ENCODE results near the gene ANKRD2.
"Not testable (repeated sequence)": the region's sequence is repeated elsewhere in the genome, so short reads cannot be mapped to it uniquely, and the experiment has no call there.

DNA sequence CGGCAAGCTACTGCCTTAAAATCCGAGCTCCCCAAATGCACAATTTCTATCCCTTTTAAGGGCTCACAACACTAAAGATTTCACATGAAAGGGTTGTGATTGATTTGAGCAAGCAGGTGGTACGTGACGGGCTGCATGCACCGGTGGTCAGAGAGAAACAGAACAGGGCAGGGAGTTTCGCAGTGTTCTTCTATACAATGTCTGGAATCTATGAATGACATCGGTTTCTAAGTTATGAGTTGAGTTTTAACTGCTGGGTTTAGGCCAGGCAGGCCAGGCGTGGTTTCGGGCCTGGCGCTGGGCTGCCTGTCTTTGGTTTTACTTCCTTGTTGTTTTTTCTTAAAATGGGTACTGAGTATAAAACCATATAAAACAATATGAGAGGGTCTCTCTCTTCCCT, 17.0 kb upstream of the ANKRD2 start:
- not testable (repeated sequence) for TF ChIP-seq SUZ12 (IDR thresholded peaks at IDR 0.05); FOXK2 (IDR thresholded peaks at IDR 0.05); BHLHE40 (IDR thresholded peaks at IDR 0.05; ENCODE audit: borderline replicate concordance); L3MBTL2 (conservative IDR thresholded peaks at IDR 0.05); ARNT (IDR thresholded peaks at IDR 0.05); SP1 (IDR thresholded peaks at IDR 0.05); ZNF384 (IDR thresholded peaks at IDR 0.05)
